ENCODE data around the gene CD180.
A peak's percentile ranks its signal among the peaks of the same experiment; 100 is the strongest.

The CD180 gene

DNA sequence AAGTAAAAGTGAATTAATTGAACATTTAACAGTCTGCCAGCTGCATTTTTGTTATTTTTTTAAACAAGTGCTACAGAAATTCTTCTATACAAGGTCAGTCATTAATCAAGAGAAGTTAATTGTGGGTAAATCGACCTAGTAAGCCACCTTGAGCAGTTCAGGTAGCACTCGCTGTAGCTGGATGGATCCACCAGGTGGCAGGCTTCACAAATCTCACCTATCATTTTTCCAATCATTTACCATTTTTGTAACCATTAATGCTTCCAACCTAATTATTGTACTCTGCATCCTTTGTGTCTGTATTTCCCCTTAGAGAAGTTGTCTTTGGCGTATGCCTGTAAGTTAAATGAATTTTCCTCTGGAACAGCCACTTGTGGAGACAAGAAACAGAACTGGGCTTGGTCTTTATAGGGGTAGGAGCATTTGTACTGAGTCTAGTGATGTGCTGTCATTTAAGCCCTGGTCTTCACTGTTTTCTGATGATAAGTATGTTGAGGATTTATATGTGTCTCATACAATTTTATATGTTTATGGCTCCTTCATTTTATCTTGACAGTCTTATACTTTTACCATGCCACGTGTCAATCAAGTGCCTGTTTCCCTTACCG is 39.5 kb downstream of the CD180 start:
- DNase-seq, result peak; percentile 27

DNA sequence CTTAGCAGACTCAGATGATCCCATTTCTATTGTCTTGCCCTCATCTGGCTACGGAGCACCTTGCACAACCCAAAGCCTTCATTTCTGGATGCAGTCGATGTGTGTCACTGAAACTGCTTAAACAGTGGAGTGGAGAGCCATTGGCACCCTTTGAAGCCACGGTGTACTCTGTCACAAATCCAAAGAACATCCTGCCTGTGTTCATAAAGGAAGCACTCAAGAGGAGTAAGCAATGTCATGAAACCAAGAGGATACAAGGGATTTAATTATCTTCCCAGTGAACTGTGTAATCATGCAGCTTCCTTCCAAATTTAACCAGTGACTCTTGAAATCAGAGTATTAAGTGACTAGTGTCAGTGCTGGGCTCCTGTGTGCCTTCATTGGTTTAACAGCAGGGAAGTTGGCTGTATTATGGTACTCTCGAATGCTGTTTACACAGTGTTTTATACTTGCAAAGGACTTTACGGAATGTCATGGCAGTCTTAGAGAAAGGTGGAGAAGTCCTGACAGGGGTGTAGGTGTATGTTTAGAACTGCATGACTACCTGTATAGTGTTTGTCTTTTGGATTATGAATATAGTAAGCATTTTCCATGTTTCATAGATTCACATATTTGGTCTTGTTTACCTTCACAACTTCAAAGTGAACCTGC is 41.9 kb downstream of the CD180 start:
- no peak for DNase-seq

GRCh38 chr5:67153292-67153691 is 43.3 kb downstream of the CD180 start:
- no peak for DNase-seq

DNA sequence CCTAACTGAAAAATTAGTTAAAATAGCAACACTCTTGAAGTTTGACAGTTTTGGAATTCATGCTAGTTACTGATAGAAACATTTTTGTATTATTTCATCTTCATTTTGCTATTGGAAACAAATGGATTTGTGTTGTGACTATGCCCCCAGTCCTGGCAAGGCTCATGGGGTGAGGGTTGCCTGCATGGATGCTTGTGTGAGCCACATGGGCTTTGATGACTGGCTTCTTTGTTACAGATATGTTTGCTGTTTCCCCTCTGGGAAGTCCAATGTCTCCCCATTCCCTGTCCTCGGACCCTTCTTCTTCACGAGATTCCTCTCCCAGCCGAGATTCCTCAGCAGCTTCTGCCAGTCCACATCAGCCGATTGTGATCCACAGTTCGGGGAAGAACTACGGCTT is 44.2 kb downstream of the CD180 start:
- DNase-seq, result no peak

- peak; percentile 4 for DNase-seq
These were observed 46.6 kb downstream of the CD180 start for GRCh38 chr5:67149951-67150523.

GRCh38 chr5:67149057-67149950 is 47.3 kb downstream of the CD180 start:
- no peak for DNase-seq

- DNase-seq, result no peak
These were observed 48.8 kb downstream of the CD180 start for GRCh38 chr5:67147760-67148159.

DNA sequence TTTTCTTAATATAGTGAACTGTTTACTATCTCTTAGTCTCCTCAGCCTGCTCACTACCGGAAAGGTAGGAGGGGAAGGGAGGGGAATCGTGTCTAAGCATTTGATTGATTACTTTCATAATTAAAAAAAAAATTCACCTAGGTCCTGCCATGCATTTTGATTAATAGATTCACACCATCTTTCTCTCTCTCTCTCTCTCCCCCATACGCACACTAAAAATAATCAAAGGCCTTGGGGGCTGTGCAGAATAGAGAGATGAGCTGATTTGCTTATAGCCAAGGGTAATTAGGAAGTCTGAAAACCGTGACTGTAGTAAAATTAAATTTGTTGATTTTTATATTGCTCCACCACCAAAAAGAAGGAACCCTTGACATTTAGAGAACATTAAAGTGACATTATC is 49.6 kb downstream of the CD180 start:
- no peak for DNase-seq

GRCh38 chr5:67146574-67146973 is 50.0 kb downstream of the CD180 start:
- no peak for DNase-seq

GRCh38 chr5:67144183-67144639 is 52.4 kb downstream of the CD180 start:
- no peak for DNase-seq

DNA sequence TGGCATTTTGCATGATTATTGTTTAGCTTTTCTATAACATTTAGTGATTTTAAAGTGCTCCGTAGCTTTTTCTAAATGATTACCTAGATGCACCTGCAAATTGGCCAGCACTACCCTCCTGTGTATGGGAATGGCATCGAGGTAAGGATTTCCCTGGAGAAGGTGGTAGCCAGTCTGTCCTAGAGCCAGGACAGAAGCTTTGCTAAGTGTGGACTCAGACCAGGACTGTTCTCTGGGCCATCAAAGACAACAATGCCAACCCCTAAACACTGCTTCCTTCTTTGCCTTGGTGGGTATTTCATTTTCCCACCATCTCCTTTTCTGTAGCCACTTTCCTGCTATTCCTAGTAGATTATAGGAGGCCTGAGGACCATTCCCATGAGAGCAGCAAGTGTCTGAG is 53.0 kb downstream of the CD180 start:
- DNase-seq, result no peak

GRCh38 chr5:67142816-67143215 is 53.8 kb downstream of the CD180 start:
- DNase-seq, result no peak

DNA sequence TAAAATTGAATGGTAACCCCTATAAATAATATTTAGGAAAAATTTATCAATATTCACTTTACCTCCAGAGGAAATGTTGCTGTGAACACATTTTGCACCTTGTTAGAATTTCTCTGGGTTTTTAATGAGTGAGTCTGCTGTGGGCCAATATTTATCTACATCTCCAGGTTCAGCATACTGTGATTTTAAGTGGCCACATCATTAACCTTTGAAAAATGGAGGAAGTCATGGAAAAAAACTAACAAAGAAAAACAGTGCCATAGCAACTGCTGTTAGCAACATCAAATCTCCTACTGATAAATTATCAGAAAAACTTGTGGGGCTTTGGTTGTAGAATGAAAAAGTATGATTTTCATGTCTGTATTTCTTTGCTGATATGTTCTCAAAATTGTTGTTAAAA is 55.0 kb downstream of the CD180 start:
- DNase-seq, result no peak

- DNase-seq, result no peak
These were observed 56.2 kb downstream of the CD180 start for GRCh38 chr5:67140413-67140812.

DNA sequence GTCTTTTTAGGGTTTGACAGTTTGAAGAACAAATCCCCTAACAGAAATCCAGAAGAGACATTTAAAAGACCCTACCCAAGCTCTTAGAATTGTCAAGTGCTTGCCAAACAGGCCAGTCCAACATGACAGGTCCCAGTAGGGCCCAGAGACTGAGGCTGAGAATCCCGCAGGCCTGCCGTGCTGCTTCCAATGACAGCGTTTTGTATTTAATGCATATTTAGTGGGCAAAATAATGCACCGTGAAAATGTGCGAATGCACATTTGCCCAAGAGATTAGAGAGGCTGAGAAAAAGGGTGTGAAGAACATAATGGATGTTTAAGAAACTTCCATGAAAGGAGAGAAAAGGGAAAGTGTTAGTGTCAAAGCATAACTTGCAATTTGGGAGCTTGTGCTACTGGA is 57.6 kb downstream of the CD180 start:
- no peak for DNase-seq

DNA sequence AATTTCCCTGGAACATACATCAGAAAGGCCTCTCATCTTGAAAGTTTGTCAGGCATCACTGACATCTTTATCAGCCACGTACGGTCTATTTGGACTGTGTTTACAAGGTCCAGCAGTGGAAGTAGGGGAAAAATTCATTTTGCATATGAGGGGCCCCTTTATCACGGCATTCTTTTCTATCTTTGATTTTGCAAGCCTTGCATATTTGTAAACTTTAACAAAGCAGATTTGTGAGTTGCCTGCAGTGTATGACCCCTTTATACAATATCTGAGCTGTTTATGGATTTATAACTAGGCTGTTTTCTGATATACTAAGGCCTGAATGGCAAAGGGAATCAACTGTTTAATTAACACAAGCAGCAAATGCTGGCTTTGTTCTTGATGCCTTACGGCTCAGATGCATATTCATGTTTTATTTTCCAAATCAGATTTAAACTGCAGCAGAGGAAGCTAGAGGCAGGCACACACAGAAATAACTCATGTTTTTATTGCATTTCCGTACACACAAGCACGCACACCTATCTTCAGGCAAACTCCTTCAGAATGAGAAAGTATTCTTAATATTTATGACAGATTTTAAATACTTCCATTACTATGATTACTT is 61.1 kb downstream of the CD180 start:
- DNase-seq, result no peak

GRCh38 chr5:67133776-67134175 is 62.8 kb downstream of the CD180 start:
- peak; percentile 24 for DNase-seq

DNA sequence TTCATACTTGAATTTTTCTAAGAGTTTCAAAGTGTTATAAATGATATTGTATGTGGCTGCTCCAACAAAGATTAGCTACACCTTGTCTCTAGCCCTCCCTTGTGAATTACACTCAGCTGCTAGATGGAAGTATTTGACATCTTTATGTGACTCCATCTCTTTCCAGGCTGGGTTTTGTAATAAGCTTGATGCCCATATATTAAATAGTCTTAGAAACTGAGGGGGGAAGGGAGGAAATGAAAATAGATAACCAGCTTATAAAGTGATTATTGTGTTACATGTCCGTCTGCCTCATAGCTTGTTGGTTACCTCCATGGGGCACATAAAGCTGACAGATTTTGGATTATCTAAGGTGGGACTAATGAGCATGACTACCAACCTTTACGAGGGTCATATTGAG is 63.4 kb downstream of the CD180 start:
- no peak for DNase-seq

DNA sequence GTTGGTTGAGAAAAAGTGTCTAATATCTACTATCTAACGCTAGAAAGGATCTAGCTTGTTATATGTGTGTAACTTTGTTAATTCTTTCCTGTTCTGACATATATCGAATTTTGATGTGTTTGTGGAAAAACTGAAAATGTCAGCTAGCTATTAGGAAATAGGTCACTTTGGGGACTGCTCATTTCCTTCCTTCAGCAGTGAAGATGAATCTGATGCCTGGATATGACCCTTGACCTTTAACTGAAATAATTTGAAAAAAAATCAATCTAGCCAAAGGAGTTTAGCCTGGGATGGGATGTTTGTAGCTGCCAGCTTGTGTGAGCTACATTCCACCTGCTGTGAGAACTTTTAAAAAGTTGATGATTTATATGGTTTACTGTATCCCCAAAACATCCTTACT is 66.8 kb downstream of the CD180 start:
- DNase-seq, result no peak
